ENCODE results near the gene CIPC.

GRCh38 chr14:77094672-77095284 is 3.3 kb upstream of the CIPC start:
- no peak for TF ChIP-seq ZNF639 (CRISPR knock-in tag; conservative IDR thresholded peaks at IDR 0.05 in 1 of 2, IDR thresholded peaks at IDR 0.05 in 1 of 2)
- TF ChIP-seq CTCF (IDR thresholded peaks at IDR 0.05 in 2 of 3, conservative IDR thresholded peaks at IDR 0.05 in 1 of 3; ENCODE audit: insufficient read depth in 2 of 3, low read depth in 1 of 3, low read length in 3 of 3) = peak; percentile 64 to 79 (median 77)
- TF ChIP-seq ZNF592 (IDR thresholded peaks at IDR 0.05) = no peak
- no peak for TF ChIP-seq SIN3B (IDR thresholded peaks at IDR 0.05; ENCODE audit: low read depth)
- TF ChIP-seq ZNF77 (CRISPR knock-in tag; IDR thresholded peaks at IDR 0.05) = no peak
- no peak for TF ChIP-seq ZNF311 (CRISPR knock-in tag; IDR thresholded peaks at IDR 0.05)
- TF ChIP-seq SMARCC2 (IDR thresholded peaks at IDR 0.05; ENCODE audit: low read depth) = no peak
- TF ChIP-seq NFIC (IDR thresholded peaks at IDR 0.05) = no peak
- TF ChIP-seq ELK1 (CRISPR knock-in tag; IDR thresholded peaks at IDR 0.05) = no peak
- no peak for TF ChIP-seq ZNF766 (CRISPR knock-in tag; conservative IDR thresholded peaks at IDR 0.05)
- no peak for TF ChIP-seq PRMT5 (CRISPR knock-in tag; IDR thresholded peaks at IDR 0.05)
